Left ventricle myocardium inferior (tissue), 1 donor: ENCODE results near the gene GPRC5B. TPM values are rescaled to one million over a fixed set of nuclear protein-coding genes. Genes with fewer than 3 reads are reported as not detected.

Experiments used
- DNase-seq: peaks from one replicate; pipeline ENCODE4 v3.0.0-alpha.2; 2020
- H3K27ac ChIP-seq: fragments of 200-600 bp; replicated peaks from 2 replicates; pipeline ENCODE4 v1.8.0; 2021
- H3K27me3 ChIP-seq: fragments of 200-600 bp; 2 replicates; pipeline ENCODE4 v1.8.0; 2021; ENCODE audit warnings: low read depth
- H3K36me3 ChIP-seq: fragments of 200-600 bp; 2 replicates; pipeline ENCODE4 v1.8.0; 2021
- H3K4me1 ChIP-seq: fragments of 200-600 bp; 2 replicates; pipeline ENCODE4 v1.8.0; 2021
- H3K4me3 ChIP-seq: fragments of 200-600 bp; 2 replicates; pipeline ENCODE4 v1.8.0; 2021; ENCODE audit warnings: mild to moderate bottlenecking, moderate library complexity
- H3K9me3 ChIP-seq: fragments of 200-600 bp; replicated peaks from 2 replicates; pipeline ENCODE4 v1.8.0; 2021
- intact Hi-C: fragments of 100-400 bp; cut with micrococcal nuclease; formaldehyde crosslinking; loops from one replicate; pipeline ENCODE4 v1.11.0; 2022
- total RNA-seq: library from RNA; stranded (reverse); fragmentation: NEBNext Ultra II Directional; extraction: Animal tissue kit (Norgen Biotek cat#: 25700); gene quantifications from one replicate; pipeline ENCODE4 v1.2.1, GENCODE V29; 2021
- TF ChIP-seq, protein P1 (sequence below): fragments of 200-600 bp; IDR thresholded peaks from 2 replicates; pipeline ENCODE4 v1.8.0; 2021; ENCODE audit warnings: antibody characterized with exemption, mild to moderate bottlenecking, borderline replicate concordance
- donor health status: DM: no; HTN: yes; CAD: no; lungs with severe emphysema.

Gene GPRC5B
- total RNA-seq, 1 donor from 2014 or later: 82.3 TPM

DNA sequence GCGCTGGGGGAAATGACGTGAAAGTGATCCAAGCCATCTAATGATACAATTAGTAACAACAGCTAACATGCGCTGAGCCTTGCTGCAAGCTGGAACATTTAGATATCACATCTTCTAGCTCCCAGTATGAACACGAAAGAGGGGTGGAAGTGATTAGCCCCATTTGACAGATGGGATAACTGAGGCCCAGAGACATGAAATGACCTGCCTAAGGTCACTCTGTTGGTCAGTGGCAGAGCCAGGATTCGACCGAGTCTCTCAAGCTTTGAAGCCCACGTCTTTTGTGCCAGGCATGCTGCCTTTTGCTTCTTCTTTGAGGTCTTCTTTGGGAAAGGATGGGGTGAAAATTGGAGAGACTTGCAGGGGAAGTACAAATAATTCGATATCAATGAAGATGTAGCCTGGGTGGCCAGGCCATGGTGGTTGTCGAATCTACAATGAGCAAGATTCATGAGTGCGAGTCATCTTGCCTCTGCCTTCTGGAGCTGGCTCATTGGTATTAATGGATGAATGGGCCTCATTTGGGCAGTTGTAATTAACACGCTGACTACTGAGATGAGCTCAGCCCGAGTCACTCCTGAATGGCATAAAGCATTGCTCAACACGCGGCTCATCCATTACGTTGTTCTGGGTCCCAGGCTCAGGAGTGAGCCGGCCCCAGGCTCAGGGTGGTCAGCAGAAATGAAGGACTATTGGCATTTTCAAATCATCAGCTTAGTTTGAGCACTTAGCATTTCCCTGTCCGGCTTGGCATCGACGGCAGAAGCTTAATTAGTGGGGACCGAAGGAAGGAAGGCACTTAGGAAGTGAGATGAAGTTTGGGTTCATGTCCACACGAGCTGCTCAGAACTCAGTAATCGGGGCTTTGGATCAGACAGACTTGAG, 28.0 kb upstream of the GPRC5B start:
- no peaks in the 10 kb centered on the region for H3K9me3 ChIP-seq
- intact Hi-C loops: no loop called here
- DNase-seq: no peak
- H3K4me1 ChIP-seq: peaks cover 2% of the 10 kb centered on the region
- no peaks in the 10 kb centered on the region for H3K36me3 ChIP-seq
- no peak overlapping the region for H3K4me3 ChIP-seq
- peaks cover 43% of the 10 kb centered on the region for H3K27me3 ChIP-seq
- TF ChIP-seq, protein P1, sequence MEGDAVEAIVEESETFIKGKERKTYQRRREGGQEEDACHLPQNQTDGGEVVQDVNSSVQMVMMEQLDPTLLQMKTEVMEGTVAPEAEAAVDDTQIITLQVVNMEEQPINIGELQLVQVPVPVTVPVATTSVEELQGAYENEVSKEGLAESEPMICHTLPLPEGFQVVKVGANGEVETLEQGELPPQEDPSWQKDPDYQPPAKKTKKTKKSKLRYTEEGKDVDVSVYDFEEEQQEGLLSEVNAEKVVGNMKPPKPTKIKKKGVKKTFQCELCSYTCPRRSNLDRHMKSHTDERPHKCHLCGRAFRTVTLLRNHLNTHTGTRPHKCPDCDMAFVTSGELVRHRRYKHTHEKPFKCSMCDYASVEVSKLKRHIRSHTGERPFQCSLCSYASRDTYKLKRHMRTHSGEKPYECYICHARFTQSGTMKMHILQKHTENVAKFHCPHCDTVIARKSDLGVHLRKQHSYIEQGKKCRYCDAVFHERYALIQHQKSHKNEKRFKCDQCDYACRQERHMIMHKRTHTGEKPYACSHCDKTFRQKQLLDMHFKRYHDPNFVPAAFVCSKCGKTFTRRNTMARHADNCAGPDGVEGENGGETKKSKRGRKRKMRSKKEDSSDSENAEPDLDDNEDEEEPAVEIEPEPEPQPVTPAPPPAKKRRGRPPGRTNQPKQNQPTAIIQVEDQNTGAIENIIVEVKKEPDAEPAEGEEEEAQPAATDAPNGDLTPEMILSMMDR: no peak
- no peak overlapping the region for H3K27ac ChIP-seq

DNA sequence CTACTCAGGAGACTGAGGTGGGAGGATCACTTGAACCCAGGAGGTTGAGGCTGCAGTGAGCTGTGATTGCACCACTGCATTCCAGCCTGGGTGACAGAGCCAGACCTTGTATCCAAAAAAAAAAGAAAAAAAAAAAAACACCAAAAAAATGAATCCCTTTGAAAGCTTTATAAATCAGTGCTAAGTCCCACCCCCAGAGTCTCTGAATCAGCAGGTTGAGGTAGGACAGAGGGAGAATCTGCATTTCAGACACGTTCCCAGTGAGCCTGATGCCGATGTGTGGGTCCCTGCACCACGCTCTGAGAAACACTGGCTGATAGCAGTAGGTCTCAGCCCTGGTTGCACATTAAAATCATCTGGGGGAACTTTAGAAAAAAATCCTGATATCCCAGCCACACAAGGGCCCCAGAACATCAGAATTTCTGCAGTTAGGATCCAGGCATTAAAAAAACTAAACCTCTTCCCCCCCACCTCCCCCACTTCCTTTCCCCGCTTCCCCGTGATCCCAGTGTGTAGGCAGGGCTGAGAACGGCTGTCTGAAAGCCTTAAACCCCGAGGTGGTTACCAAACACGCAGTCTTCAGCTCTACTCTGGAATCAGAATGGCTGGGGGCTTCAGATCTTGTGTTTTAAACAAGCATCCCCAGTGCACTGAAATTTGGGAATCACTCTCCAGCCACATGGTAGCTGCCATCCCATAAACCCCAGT, 27.3 kb upstream of the GPRC5B start:
- H3K27ac ChIP-seq: no peak overlapping the region
- no peaks in the 10 kb centered on the region for H3K36me3 ChIP-seq
- H3K4me3 ChIP-seq: no peak overlapping the region
- intact Hi-C loops: no loop called here
- TF ChIP-seq, protein P1: no peak
- DNase-seq: no peak
- no peaks in the 10 kb centered on the region for H3K9me3 ChIP-seq
- H3K4me1 ChIP-seq: peaks cover 4% of the 10 kb centered on the region
- peaks cover 41% of the 10 kb centered on the region for H3K27me3 ChIP-seq

GRCh38 chr16:19911204-19911603, 26.6 kb upstream of the GPRC5B start:
- TF ChIP-seq, protein P1: no peak
- H3K27me3 ChIP-seq: peaks cover 44% of the 10 kb centered on the region
- H3K9me3 ChIP-seq: no peaks in the 10 kb centered on the region
- H3K27ac ChIP-seq: no peak overlapping the region
- no peaks in the 10 kb centered on the region for H3K36me3 ChIP-seq
- intact Hi-C loops: no loop called here
- H3K4me1 ChIP-seq: peaks cover 4% of the 10 kb centered on the region
- no peak overlapping the region for H3K4me3 ChIP-seq
- no peak for DNase-seq

DNA sequence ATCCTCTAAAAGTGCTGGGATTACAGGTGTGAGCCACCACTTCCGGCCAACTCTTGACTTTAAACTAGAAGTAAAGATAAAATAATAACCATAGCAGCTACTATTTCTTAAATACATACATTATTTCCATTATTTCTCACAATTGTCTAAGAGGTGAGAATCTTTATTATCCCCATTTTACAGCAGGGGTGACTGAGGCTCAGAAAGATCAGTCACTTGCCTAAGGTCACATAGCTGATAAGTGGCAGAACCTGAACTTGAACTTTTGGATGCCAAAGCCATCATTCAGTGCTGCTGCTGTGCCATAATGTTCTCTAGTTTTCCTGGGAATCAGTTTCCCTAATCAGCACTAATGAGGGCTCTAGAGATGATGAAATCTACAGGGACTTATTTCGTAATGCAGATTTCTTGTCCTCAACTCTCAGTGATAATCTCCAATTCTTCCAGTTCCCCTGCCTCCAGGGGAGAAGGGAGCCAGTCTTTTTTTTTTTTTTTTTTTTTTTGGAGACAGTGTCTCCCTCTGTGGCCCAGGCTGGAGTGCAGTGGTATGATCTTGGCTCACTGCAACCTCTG, 25.2 kb upstream of the GPRC5B start:
- DNase-seq: no peak
- H3K36me3 ChIP-seq: no peaks in the 10 kb centered on the region
- intact Hi-C loops: loop anchor here (10.0 kb wide), 1 partner anchor 475 kb away; no protein-coding TSS in a partner anchor
- H3K27me3 ChIP-seq: peaks cover 38% of the 10 kb centered on the region
- peaks cover 4% of the 10 kb centered on the region for H3K4me1 ChIP-seq
- no peaks in the 10 kb centered on the region for H3K9me3 ChIP-seq
- H3K4me3 ChIP-seq: no peak overlapping the region
- TF ChIP-seq, protein P1: no peak
- no peak overlapping the region for H3K27ac ChIP-seq

- intact Hi-C loops: loop anchor here (10.0 kb wide), 1 partner anchor 476 kb away; no protein-coding TSS in a partner anchor
- Histone ChIP-seq H3K36me3 (no peaks in the 10 kb centered on the region), H3K4me3 (no peak overlapping the region), H3K27me3 (peaks cover 38% of the 10 kb centered on the region), H3K9me3 (no peaks in the 10 kb centered on the region), H3K4me1 (peaks cover 4% of the 10 kb centered on the region), H3K27ac (no peak overlapping the region)
- TF ChIP-seq, protein P1: no peak
- no peak for DNase-seq
Observed at GRCh38 chr16:19908921-19909320, 24.3 kb upstream of the GPRC5B start.
